Muscle of leg (tissue), 16 donors: ENCODE measurements around the gene FAM156A. TPM values are rescaled to one million over a fixed set of nuclear protein-coding genes. Genes with fewer than 3 reads are reported as not detected.
A peak's percentile ranks its signal among the peaks of the same experiment; 100 is the strongest.
"Not testable (repeated sequence)": the region's sequence is repeated elsewhere in the genome, so short reads cannot be mapped to it uniquely, and the experiment has no call there.

Experiments
- DNase-seq: peaks from one replicate; pipeline ENCODE4 v3.0.0; 2013
- H3K27ac ChIP-seq: one replicate; pipeline ENCODE4 v1.5.1; 2013; ENCODE audit warnings: mild to moderate bottlenecking, low read length, control low read depth
- H3K27me3 ChIP-seq: one replicate; pipeline ENCODE4 v1.6.1; 2013; ENCODE audit warnings: low read length; ENCODE audit not compliant: control insufficient read depth, insufficient read depth
- H3K36me3 ChIP-seq: one replicate; pipeline ENCODE4 v1.6.1; 2013; ENCODE audit warnings: low read length; ENCODE audit not compliant: control insufficient read depth, insufficient read depth
- H3K4me1 ChIP-seq: one replicate; pipeline ENCODE4 v1.6.1; 2013; ENCODE audit warnings: low read length; ENCODE audit not compliant: control insufficient read depth, insufficient read depth
- H3K4me3 ChIP-seq: one replicate; pipeline ENCODE4 v1.5.1; 2013; ENCODE audit warnings: low read length, control low read depth
- H3K9me3 ChIP-seq: replicated peaks from 2 replicates; pipeline ENCODE4 v1.6.1; 2013; ENCODE audit warnings: low read depth, low read length; ENCODE audit not compliant: control insufficient read depth
- WGBS: methylation state at CpG from one replicate; pipeline ENCODE4 v1.1.5; 2013; ENCODE audit warnings: missing lambda C conversion rate; ENCODE audit not compliant: insufficient coverage; 5-methylcytosine and 5-hydroxymethylcytosine counted together
- long read RNA-seq, 11 donors: transcript quantifications; one replicate each; lab custom pipeline, GENCODE V29; 2026
- polyA plus RNA-seq, 8 donors: library from polyadenylated mRNA; unstranded; fragments of 120-200 nt; gene quantifications; one replicate each; pipeline versions ENCODE4 v1.2.1 to v1.2.3, GENCODE V29; 2013; ENCODE audit warnings: inconsistent platforms in 1 of 8, low replicate concordance in 1 of 8; ENCODE audit not compliant: insufficient read length in 8 of 8, insufficient read depth in 1 of 8
- total RNA-seq: library from RNA; stranded (reverse); fragments of 120-200 nt; gene quantifications from one replicate; pipeline ENCODE4 v1.2.4, GENCODE V29; 2013

FAM156A gene
- total RNA-seq, result 22.3 TPM
- 10 to 100 TPM; 19.3 to 34.2 (median 27.3) TPM for polyA plus RNA-seq
- long read RNA-seq, donor 1, partial matches to known transcripts, result 0 of 5 reads
- long read RNA-seq, donor 1, other reads (novel, unspliced or antisense), result 0 of 5 reads
- long read RNA-seq, donor 2, result 0 reads
- long read RNA-seq, donor 3, partial matches to known transcripts, result 0 of 6 reads
- long read RNA-seq, donor 3, other reads (novel, unspliced or antisense), result 0 of 6 reads
- long read RNA-seq, donor 4, partial matches to known transcripts, result 5 of 10 reads
- long read RNA-seq, donor 4, other reads (novel, unspliced or antisense), result 0 of 10 reads
- long read RNA-seq, donor 5, partial matches to known transcripts, result 0 of 12 reads
- long read RNA-seq, donor 5, other reads (novel, unspliced or antisense), result 0 of 12 reads
- long read RNA-seq, donor 6, transcript FAM156A-221 (3 exons, 3,757 nt), result major isoform, 9 of 11 reads
- long read RNA-seq, donor 6, partial matches to known transcripts, result 0 of 11 reads
- long read RNA-seq, donor 6, other reads (novel, unspliced or antisense), result 0 of 11 reads
- long read RNA-seq, donor 7, partial matches to known transcripts, result 0 of 4 reads
- long read RNA-seq, donor 7, other reads (novel, unspliced or antisense), result 0 of 4 reads
- long read RNA-seq, donor 8, partial matches to known transcripts, result 0 of 2 reads
- long read RNA-seq, donor 8, other reads (novel, unspliced or antisense), result 0 of 2 reads
- long read RNA-seq, donor 9, partial matches to known transcripts, result 0 of 4 reads
- long read RNA-seq, donor 9, other reads (novel, unspliced or antisense), result 0 of 4 reads
- long read RNA-seq, donor 10, partial matches to known transcripts, result 0 of 7 reads
- long read RNA-seq, donor 10, other reads (novel, unspliced or antisense), result 0 of 7 reads
- long read RNA-seq, donor 11, partial matches to known transcripts, result 0 of 1 reads
- long read RNA-seq, donor 11, other reads (novel, unspliced or antisense), result 0 of 1 reads

DNA sequence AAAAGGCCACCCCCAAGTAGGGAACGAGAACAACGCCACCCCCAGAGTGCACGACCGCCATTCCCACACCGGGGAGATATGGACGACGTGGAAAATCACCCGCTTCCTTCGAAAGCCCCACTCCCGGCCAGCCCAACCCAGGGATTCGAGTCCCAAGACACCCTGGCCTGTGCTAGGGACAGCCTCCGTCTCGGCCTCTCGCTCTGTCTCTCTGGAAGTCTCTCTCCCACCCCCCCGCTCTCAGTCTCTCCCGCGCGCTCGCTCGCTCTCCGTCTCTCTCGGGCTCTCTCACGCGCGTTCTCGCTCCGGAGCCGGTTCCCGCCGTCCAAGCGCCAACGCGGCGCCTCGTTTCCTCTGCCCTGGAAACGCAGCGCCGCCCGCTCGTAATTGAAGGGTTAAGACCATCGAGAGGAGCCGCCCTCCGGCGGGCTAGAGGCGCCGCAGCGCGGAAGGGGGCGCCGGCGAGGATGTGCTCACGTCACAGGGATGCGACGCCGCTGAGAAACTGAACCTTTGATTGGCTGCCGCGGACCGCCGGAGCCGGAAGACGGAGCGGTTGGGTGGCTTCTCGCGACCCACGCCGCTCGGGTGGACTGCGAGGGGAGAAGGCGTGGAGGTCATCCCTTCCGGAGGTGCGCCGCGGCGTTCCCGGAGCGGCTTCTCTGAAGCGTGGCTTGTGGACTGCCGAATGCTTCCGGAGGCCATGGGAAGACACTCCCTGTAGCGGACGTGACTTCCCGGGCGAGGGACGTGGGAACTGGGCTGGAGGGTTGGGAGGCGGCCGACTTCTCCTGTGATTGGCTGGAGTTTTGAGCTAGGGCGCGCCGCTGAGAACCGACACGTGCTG is at the start of gene FAM156A:
TSS of gene FAM156A (minus strand) at position 406 of the 847 bp plus-strand sequence. CDS start 9,930 bp downstream, outside the sequence.
- not testable (repeated sequence) for DNase-seq, H3K9me3 ChIP-seq, H3K36me3 ChIP-seq, H3K27me3 ChIP-seq, H3K27ac ChIP-seq, H3K4me3 ChIP-seq, H3K4me1 ChIP-seq
- no CpG with 5 or more reads among the region's 91 CpGs for WGBS

DNA sequence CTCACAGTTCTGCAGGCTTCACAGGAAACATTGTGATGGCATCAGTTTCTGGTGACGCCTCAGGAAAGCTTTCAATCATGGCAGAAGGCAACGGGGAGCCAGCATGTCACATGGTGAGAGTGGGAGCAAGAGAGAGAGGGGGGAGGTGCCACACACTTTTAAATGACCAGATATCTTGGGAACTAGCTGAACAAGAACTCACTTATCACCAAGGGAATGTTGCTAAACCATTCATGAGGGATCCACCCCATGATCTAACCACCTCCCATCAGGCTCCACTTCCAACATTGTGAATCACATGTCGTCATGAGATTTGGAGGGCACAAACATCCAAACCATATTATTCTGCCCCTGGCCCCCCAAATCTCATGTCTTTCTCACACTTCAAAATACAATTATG is 47.0 kb upstream of the FAM156A start:
- H3K9me3 ChIP-seq, result peaks cover 9% of the 10 kb centered on the region
- H3K27me3 ChIP-seq, result peaks cover 57% of the 10 kb centered on the region
- peaks cover 1% of the 10 kb centered on the region for H3K4me1 ChIP-seq
- 40% methylated on average over 1 of the region's 3 CpGs for WGBS
- H3K36me3 ChIP-seq, result no peaks in the 10 kb centered on the region
- no peak overlapping the region for H3K27ac ChIP-seq
- no peak for DNase-seq
- H3K4me3 ChIP-seq, result no peak overlapping the region

DNA sequence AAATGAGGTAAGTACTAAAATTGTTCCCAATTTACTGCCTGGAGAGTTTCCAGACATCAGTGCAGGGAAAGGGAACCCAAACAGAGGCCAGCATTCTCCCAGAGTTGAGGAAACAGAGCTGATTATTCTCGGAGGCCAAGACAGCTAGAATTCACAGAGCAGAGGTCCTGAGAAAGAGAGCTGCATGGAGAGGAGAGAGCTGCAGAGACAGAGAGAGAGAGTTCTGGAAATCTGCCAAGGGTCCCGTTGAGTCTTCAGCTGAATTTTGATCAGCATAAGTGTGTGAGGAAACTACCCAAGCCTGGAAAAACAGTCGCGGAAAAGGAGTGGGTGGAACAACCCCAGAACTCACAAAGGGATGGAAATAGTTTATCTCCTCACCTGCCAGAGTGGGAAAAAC is 46.5 kb upstream of the FAM156A start:
- peak; percentile 54 for DNase-seq
- H3K9me3 ChIP-seq, result peaks cover 9% of the 10 kb centered on the region
- peaks cover 3% of the 10 kb centered on the region for H3K4me1 ChIP-seq
- H3K4me3 ChIP-seq, result no peak overlapping the region
- WGBS, result 14% methylated on average over 2 of the region's 4 CpGs
- H3K27me3 ChIP-seq, result peaks cover 62% of the 10 kb centered on the region
- H3K36me3 ChIP-seq, result no peaks in the 10 kb centered on the region
- H3K27ac ChIP-seq, result no peak overlapping the region

DNA sequence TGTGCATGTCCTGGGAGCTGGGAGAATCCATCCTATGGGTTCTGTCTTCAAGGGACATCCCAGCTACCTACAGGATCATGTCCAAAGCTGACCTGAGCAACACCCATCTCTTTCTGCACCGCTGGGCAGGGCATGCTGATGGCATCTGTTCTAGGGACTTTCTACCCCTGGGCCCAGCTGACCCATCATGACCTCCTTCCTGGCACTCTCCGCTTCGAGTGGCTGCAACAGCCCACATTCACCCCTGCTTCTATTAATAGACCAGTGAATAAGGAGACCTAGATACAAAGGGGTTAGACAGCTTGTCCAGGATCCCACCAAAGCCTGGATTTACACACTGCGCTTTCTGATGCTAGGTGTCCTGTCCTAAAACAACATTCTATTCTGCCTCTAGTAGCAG is 45.7 kb upstream of the FAM156A start:
- 67% methylated on average over 3 of the region's 4 CpGs for WGBS
- DNase-seq, result no peak

GRCh38 chrX:53003111-53003510 is 44.8 kb upstream of the FAM156A start:
- H3K4me3 ChIP-seq, result no peak overlapping the region
- peaks cover 72% of the 10 kb centered on the region for H3K27me3 ChIP-seq
- 76% methylated on average over 3 of the region's 6 CpGs for WGBS

More for the DNA sequence above, 45.7 kb upstream of the FAM156A start:
- Histone ChIP-seq H3K36me3 (no peaks in the 10 kb centered on the region), H3K4me3 (no peak overlapping the region), H3K9me3 (peaks cover 6% of the 10 kb centered on the region), H3K4me1 (peaks cover 3% of the 10 kb centered on the region), H3K27ac (no peak overlapping the region), H3K27me3 (peaks cover 66% of the 10 kb centered on the region)

DNA sequence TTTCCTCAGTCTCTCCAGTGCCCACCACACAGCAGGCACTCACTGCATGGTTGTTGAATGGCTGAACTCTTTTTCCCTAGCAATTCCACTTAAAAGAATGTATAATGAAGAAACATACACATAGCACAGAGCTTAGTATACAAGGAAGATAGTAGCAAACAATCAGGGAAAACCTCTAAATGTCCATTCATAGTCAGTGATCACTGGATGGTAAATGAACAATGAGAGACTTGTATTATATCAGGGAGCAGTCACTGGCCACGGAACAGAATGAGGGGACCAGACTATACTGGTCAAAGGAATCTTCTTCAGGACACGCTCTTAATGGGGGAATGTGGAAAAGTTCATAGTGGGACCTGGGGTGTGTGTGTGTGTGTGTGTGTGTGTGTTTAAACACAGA is 43.6 kb upstream of the FAM156A start:
- H3K4me3 ChIP-seq, result no peak overlapping the region
- no peak for DNase-seq
- H3K36me3 ChIP-seq, result no peaks in the 10 kb centered on the region
- peaks cover 73% of the 10 kb centered on the region for H3K27me3 ChIP-seq
- peaks cover 3% of the 10 kb centered on the region for H3K4me1 ChIP-seq
- H3K9me3 ChIP-seq, result no peaks in the 10 kb centered on the region
- 51% methylated on average over 2 of the region's 2 CpGs for WGBS
- H3K27ac ChIP-seq, result no peak overlapping the region

More at GRCh38 chrX:53003111-53003510, 44.8 kb upstream of the FAM156A start:
- Histone ChIP-seq H3K27ac (no peak overlapping the region), H3K36me3 (no peaks in the 10 kb centered on the region), H3K4me1 (peaks cover 3% of the 10 kb centered on the region), H3K9me3 (no peaks in the 10 kb centered on the region)
- DNase-seq, result no peak

- Histone ChIP-seq H3K36me3 (no peaks in the 10 kb centered on the region), H3K27me3 (peaks cover 74% of the 10 kb centered on the region), H3K4me1 (peaks cover 8% of the 10 kb centered on the region), H3K9me3 (no peaks in the 10 kb centered on the region), H3K27ac (no peak overlapping the region), H3K4me3 (peak overlapping the region; percentile 8)
- no peak for DNase-seq
- WGBS, result 52% methylated on average over 24 of the region's 36 CpGs
Measured at GRCh38 chrX:53000447-53001135, 42.3 kb upstream of the FAM156A start.

GRCh38 chrX:52995987-52996331 is 37.6 kb upstream of the FAM156A start:
- Histone ChIP-seq H3K36me3 (no peaks in the 10 kb centered on the region), H3K4me3 (no peak overlapping the region), H3K4me1 (peaks cover 19% of the 10 kb centered on the region), H3K27ac (peak overlapping the region; percentile 94), H3K27me3 (peaks cover 64% of the 10 kb centered on the region), H3K9me3 (no peaks in the 10 kb centered on the region)
- DNase-seq, result no peak
- WGBS, result 52% methylated on average over 3 of the region's 4 CpGs
